Measurements from ENCODE around the gene HSF4. TPM values are rescaled to one million over a fixed set of nuclear protein-coding genes. Genes with fewer than 3 reads are reported as not detected.

Gene HSF4
- total and polyA plus RNA-seq, 2 donors (not counting 3 experiments of a cell fraction or from before 2014, with no cell fraction given), result 4.8 to 5.5 TPM

- no peak for DNase-seq (ENCODE audit: low read depth, low spot score)
- FAIRE-seq, result no peak
- dilution Hi-C loops (cut with MboI; ENCODE audit: extremely low pct_ligation_motif_present, low sequenced_read_pairs) (no loop called here), intact Hi-C loops (cut with micrococcal nuclease) (no loop called here)
- no TSS peak for BruUV-seq (replicated peaks)
- H3K9me1 ChIP-seq (replicated peaks; ENCODE audit: control insufficient read depth, extremely low read depth, insufficient read depth, low read length), result no peaks in the 10 kb centered on the region
- no peak overlapping the region for H2AFZ ChIP-seq (ENCODE audit: low read depth, low read length)
- no peaks in the 10 kb centered on the region for H3K27me3 ChIP-seq (ENCODE audit: control insufficient read depth in 2 of 2, insufficient read depth in 2 of 2, low read length in 2 of 2)
- no peaks in the 10 kb centered on the region for H3K79me2 ChIP-seq (ENCODE audit: control insufficient read depth, insufficient read depth, low read length)
- H3K36me3 ChIP-seq (ENCODE audit: control insufficient read depth in 2 of 2, extremely low read depth in 1 of 2, insufficient read depth in 2 of 2, low read length in 2 of 2), result peaks cover 0 to 10% of the 10 kb centered on the region in 2 experiments
- POLR2A ChIA-PET, result no interaction called here
- no peaks in the 10 kb centered on the region for H3K9me3 ChIP-seq (replicated peaks; ENCODE audit: control insufficient read depth, insufficient read depth, low read length)
- TF ChIP-seq POLR2AphosphoS5 (IDR thresholded peaks at IDR 0.05; ENCODE audit: insufficient read depth, low read depth, low read length), result no peak
- TF ChIP-seq POLR2A (IDR thresholded peaks at IDR 0.05; ENCODE audit: low read depth, low read length), result no peak
- TF ChIP-seq FOS (IDR thresholded peaks at IDR 0.05; ENCODE audit: borderline replicate concordance, insufficient read depth, low read length), result no peak
- TF ChIP-seq MAX (IDR thresholded peaks at IDR 0.05; ENCODE audit: insufficient read depth, insufficient read length), result no peak
- no peak for TF ChIP-seq JUN (IDR thresholded peaks at IDR 0.05; ENCODE audit: borderline replicate concordance, insufficient read depth, insufficient read length, low read depth)
- TF ChIP-seq MYC (IDR thresholded peaks at IDR 0.05; ENCODE audit: low read depth, low read length), result no peak
- no peak for TF ChIP-seq GATA2 (IDR thresholded peaks at IDR 0.05; ENCODE audit: insufficient read depth, insufficient read length, low read depth, low read length)
- TF ChIP-seq EZH2 (IDR thresholded peaks at IDR 0.05; ENCODE audit: borderline replicate concordance, low read depth, low read length, severe bottlenecking), result no peak
- no peak for TF ChIP-seq CTCF (IDR thresholded peaks at IDR 0.05; ENCODE audit: extremely low read depth in 1 of 2, insufficient read depth in 1 of 2, low read depth in 1 of 2, low read length in 2 of 2)
- CTCF ChIA-PET, result interaction anchor here (0.8 to 1.9 kb wide), 4 partner anchors 9 to 53 kb away, joined by 3 to 10 read pairs (median 3); partner anchors contain the start of gene ELMO3
- no peak overlapping the region for H3K9ac ChIP-seq (replicated peaks; ENCODE audit: extremely low read depth, insufficient read depth, low read length)
- H3K4me1 ChIP-seq (ENCODE audit: control insufficient read depth, extremely low read depth, insufficient read depth, low read length), result peaks cover 5% of the 10 kb centered on the region
- no peak overlapping the region for H3K27ac ChIP-seq (ENCODE audit: insufficient read depth, low read depth, low read length)
- no peak overlapping the region for H3K4me3 ChIP-seq (replicated peaks in 1 of 3; ENCODE audit: insufficient read depth in 1 of 3, low read depth in 1 of 3, low read length in 3 of 3)
- H4K20me1 ChIP-seq (replicated peaks; ENCODE audit: control insufficient read depth, extremely low read depth, insufficient read depth, low read length), result no peaks in the 10 kb centered on the region
- H3K4me2 ChIP-seq (ENCODE audit: insufficient read depth, low read length), result no peak overlapping the region
Observed at GRCh38 chr16:67208154-67208896, 43.8 kb downstream of the HSF4 start.

All from endothelial cell of umbilical vein (primary cell).